Testis (tissue), 2 donors: Measurements from ENCODE around the gene RNFT1.

Experiments used
- POLR2A ChIP-seq: fragments of 450-650 bp; IDR thresholded peaks from one replicate; pipeline ENCODE4 v1.6.1; 2017; ENCODE audit warnings: antibody characterized with exemption, mild to moderate bottlenecking, moderate library complexity
- TF ChIP-seq, protein P1 (sequence below), 3 experiments: fragments of 450-650 bp in 2 of 3; fragments of 200-600 bp in 1 of 3; sonication (generic) in 1 of 3; IDR thresholded peaks; one replicate each; pipeline ENCODE4 v1.5.1; 2016 to 2019; ENCODE audit warnings: antibody characterized with exemption in 3 of 3, mild to moderate bottlenecking in 2 of 3, moderate library complexity in 1 of 3

DNA sequence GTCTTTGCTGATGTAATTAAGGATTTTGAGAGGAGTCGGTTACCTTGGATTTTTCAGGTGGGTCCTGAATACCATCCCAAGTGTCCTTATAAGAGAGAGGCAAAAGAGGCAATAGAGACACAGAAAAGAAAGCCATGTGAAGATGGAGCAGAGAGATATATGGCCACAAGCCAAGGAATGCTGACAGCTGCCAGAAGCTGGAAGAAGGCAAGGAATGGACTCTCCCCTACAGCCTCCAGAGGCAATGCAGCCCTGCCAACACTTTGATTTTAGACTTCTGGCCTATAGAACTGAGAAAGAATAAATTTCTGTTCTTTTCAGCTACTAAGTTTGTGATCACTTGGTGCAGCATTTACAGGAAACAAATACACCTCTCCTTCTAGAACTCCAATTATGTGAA lies 8.2 kb upstream of the RNFT1 start:
- TF ChIP-seq, protein P1, sequence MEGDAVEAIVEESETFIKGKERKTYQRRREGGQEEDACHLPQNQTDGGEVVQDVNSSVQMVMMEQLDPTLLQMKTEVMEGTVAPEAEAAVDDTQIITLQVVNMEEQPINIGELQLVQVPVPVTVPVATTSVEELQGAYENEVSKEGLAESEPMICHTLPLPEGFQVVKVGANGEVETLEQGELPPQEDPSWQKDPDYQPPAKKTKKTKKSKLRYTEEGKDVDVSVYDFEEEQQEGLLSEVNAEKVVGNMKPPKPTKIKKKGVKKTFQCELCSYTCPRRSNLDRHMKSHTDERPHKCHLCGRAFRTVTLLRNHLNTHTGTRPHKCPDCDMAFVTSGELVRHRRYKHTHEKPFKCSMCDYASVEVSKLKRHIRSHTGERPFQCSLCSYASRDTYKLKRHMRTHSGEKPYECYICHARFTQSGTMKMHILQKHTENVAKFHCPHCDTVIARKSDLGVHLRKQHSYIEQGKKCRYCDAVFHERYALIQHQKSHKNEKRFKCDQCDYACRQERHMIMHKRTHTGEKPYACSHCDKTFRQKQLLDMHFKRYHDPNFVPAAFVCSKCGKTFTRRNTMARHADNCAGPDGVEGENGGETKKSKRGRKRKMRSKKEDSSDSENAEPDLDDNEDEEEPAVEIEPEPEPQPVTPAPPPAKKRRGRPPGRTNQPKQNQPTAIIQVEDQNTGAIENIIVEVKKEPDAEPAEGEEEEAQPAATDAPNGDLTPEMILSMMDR (IDR thresholded peaks at IDR 0.05), result no peak
- no peak for TF ChIP-seq POLR2A
